Fibroblast of lung (primary cell): ENCODE measurements around the gene SH3TC1. TPM values are rescaled to one million over a fixed set of nuclear protein-coding genes. Genes with fewer than 3 reads are reported as not detected.

Experiments used
- DNase-seq, 2 donors: peaks; one replicate each; pipeline versions ENCODE4 v3.0.0 to v3.0.0-alpha.2; 2010; ENCODE audit warnings: low read depth in 2 of 2
- H2AFZ ChIP-seq: 2 replicates; pipeline ENCODE4 v1.5.1; 2012; ENCODE audit warnings: low read length, control low read depth, inconsistent platforms
- H3K27ac ChIP-seq: 2 replicates; pipeline ENCODE4 v1.5.1; 2011; ENCODE audit warnings: low read length, control low read depth; ENCODE audit not compliant: insufficient read depth
- H3K27me3 ChIP-seq: 2 replicates; pipeline ENCODE4 v1.5.1; 2011; ENCODE audit warnings: mild to moderate bottlenecking, low read length; ENCODE audit not compliant: control insufficient read depth, insufficient read depth
- H3K36me3 ChIP-seq: 2 replicates; pipeline ENCODE4 v1.5.1; 2011; ENCODE audit warnings: low read length; ENCODE audit not compliant: control insufficient read depth, insufficient read depth
- H3K4me1 ChIP-seq: 2 replicates; pipeline ENCODE4 v1.5.1; 2011; ENCODE audit warnings: low read length; ENCODE audit not compliant: control insufficient read depth, insufficient read depth; ENCODE audit errors: extremely low read depth
- H3K4me2 ChIP-seq: 2 replicates; pipeline ENCODE4 v1.5.1; 2011; ENCODE audit warnings: low read length, control low read depth; ENCODE audit not compliant: insufficient read depth; ENCODE audit errors: extremely low read depth
- H3K4me3 ChIP-seq, 4 experiments: fragments of 200-600 bp in 1 of 4; sonication (generic) in 1 of 4; replicated peaks in 1 of 4; 2 replicates each; pipeline ENCODE4 v1.5.1; 2011 to 2016; ENCODE audit warnings: low read length in 4 of 4, low read depth in 3 of 4, mild to moderate bottlenecking in 3 of 4, control low read depth in 2 of 4, inconsistent platforms in 1 of 4, mixed read lengths in 1 of 4; ENCODE audit not compliant: insufficient read depth in 1 of 4; ENCODE audit errors: control extremely low read depth in 1 of 4
- H3K79me2 ChIP-seq: 2 replicates; pipeline ENCODE4 v1.5.1; 2012; ENCODE audit warnings: mild to moderate bottlenecking, low read length, inconsistent platforms; ENCODE audit not compliant: control insufficient read depth, insufficient read depth
- H3K9ac ChIP-seq: 2 replicates; pipeline ENCODE4 v1.5.1; 2011; ENCODE audit warnings: mild to moderate bottlenecking, low read length, control low read depth; ENCODE audit not compliant: insufficient read depth
- H3K9me3 ChIP-seq: 2 replicates; pipeline ENCODE4 v1.5.1; 2012; ENCODE audit warnings: low read depth, low read length; ENCODE audit not compliant: control insufficient read depth, insufficient read depth
- H4K20me1 ChIP-seq: 2 replicates; pipeline ENCODE4 v1.5.1; 2011; ENCODE audit warnings: low read length; ENCODE audit not compliant: control insufficient read depth, insufficient read depth; ENCODE audit errors: extremely low read depth
- CTCF ChIP-seq, 2 donors: IDR thresholded peaks in 1 of 2; conservative IDR thresholded peaks in 1 of 2; 1 replicate in 1 of 2; 2 replicates in 1 of 2; pipeline ENCODE4 v1.5.1; 2011 to 2012; ENCODE audit warnings: low read length in 2 of 2, control low read depth in 1 of 2, inconsistent platforms in 1 of 2, low read depth in 1 of 2, mild to moderate bottlenecking in 1 of 2
- EZH2 ChIP-seq: IDR thresholded peaks from 2 replicates; pipeline ENCODE4 v1.5.1; 2012; ENCODE audit warnings: low read length, control low read depth, mild to moderate bottlenecking; ENCODE audit errors: missing control alignments
- polyA plus RNA-seq, 2 donors: library from polyadenylated mRNA; depleted of rRNA in 1 of 2; stranded (reverse) in 1 of 2; unstranded in 1 of 2; fragments of >200 nt; gene quantifications; 2 replicates each; pipeline ENCODE4 v1.2.1, GENCODE V29; 2011 to 2012; ENCODE audit warnings: missing spikeins in 1 of 2
- total RNA-seq: library from RNA; depleted of rRNA; stranded (reverse); fragments of >200 nt; gene quantifications from 2 replicates; pipeline ENCODE4 v1.2.1, GENCODE V29; 2014

SH3TC1 gene
- total and polyA plus RNA-seq, 2 donors (not counting 1 experiment from before 2014, with no cell fraction given) = 3.3 to 11.6 TPM

GRCh38 chr4:8210010-8210409 lies 10.9 kb downstream of the SH3TC1 start:
- H3K4me1 ChIP-seq = peaks cover 3% of the 10 kb centered on the region
- no peak overlapping the region for H3K27ac ChIP-seq
- H3K9ac ChIP-seq = no peak overlapping the region
- no peaks in the 10 kb centered on the region for H3K36me3 ChIP-seq
- no peaks in the 10 kb centered on the region for H3K9me3 ChIP-seq
- H4K20me1 ChIP-seq = no peaks in the 10 kb centered on the region
- H3K4me3 ChIP-seq = no peak overlapping the region
- DNase-seq = no peak
- TF ChIP-seq CTCF (conservative IDR thresholded peaks at IDR 0.05 in 1 of 2, IDR thresholded peaks at IDR 0.05 in 1 of 2; ENCODE audit: low read depth in 1 of 2, low read length in 2 of 2) = no peak
- TF ChIP-seq EZH2 = no peak
- peaks cover 5% of the 10 kb centered on the region for H3K27me3 ChIP-seq
- H3K4me2 ChIP-seq = no peak overlapping the region
- no peaks in the 10 kb centered on the region for H3K79me2 ChIP-seq
- H2AFZ ChIP-seq = no peak overlapping the region

GRCh38 chr4:8210616-8211015 lies 11.5 kb downstream of the SH3TC1 start:
- Histone ChIP-seq H3K4me3 (no peak overlapping the region), H3K79me2 (no peaks in the 10 kb centered on the region), H3K9me3 (no peaks in the 10 kb centered on the region), H3K27ac (no peak overlapping the region), H3K4me2 (no peak overlapping the region), H3K9ac (no peak overlapping the region), H4K20me1 (no peaks in the 10 kb centered on the region), H3K4me1 (peaks cover 3% of the 10 kb centered on the region), H3K27me3 (peaks cover 5% of the 10 kb centered on the region), H2AFZ (no peak overlapping the region), H3K36me3 (no peaks in the 10 kb centered on the region)
- no peak for DNase-seq
- TF ChIP-seq EZH2 = no peak
- no peak for TF ChIP-seq CTCF (conservative IDR thresholded peaks at IDR 0.05 in 1 of 2, IDR thresholded peaks at IDR 0.05 in 1 of 2; ENCODE audit: low read depth in 1 of 2, low read length in 2 of 2)

- Histone ChIP-seq H3K27ac (no peak overlapping the region), H3K79me2 (no peaks in the 10 kb centered on the region), H2AFZ (no peak overlapping the region), H3K36me3 (no peaks in the 10 kb centered on the region), H3K9me3 (no peaks in the 10 kb centered on the region), H3K4me1 (peaks cover 3% of the 10 kb centered on the region), H3K4me3 (no peak overlapping the region), H4K20me1 (no peaks in the 10 kb centered on the region), H3K4me2 (no peak overlapping the region), H3K27me3 (peaks cover 5% of the 10 kb centered on the region), H3K9ac (no peak overlapping the region)
- TF ChIP-seq EZH2 (no peak), CTCF (conservative IDR thresholded peaks at IDR 0.05 in 1 of 2, IDR thresholded peaks at IDR 0.05 in 1 of 2; ENCODE audit: low read depth in 1 of 2, low read length in 2 of 2) (no peak)
- no peak for DNase-seq
These were observed 12.2 kb downstream of the SH3TC1 start for GRCh38 chr4:8211251-8211650.
